ENCODE data around the gene SKA3. TPM values are rescaled to one million over a fixed set of nuclear protein-coding genes. Genes with fewer than 3 reads are reported as not detected.

SKA3 gene
- total and polyA plus RNA-seq, 7 donors: 0.33 to 6.7 (median 0.78) TPM; not detected in 1

- H3K27ac ChIP-seq: no peak overlapping the region
- peak; percentile 13 for DNase-seq
- no peak overlapping the region for H3K4me3 ChIP-seq
- H3K9me3 ChIP-seq: no peaks in the 10 kb centered on the region
- no peak for TF ChIP-seq EP300 (IDR thresholded peaks at IDR 0.05)
- no peak for TF ChIP-seq POLR2AphosphoS5 (IDR thresholded peaks at IDR 0.05)
- TF ChIP-seq CTCF (IDR thresholded peaks at IDR 0.05): no peak
- TF ChIP-seq POLR2A (IDR thresholded peaks at IDR 0.05): no peak
- 69 to 74% methylated on average over 9 of the region's 9 CpGs for WGBS, 2 donors
- H3K4me1 ChIP-seq: no peaks in the 10 kb centered on the region
- no peaks in the 10 kb centered on the region for H3K27me3 ChIP-seq
- H3K36me3 ChIP-seq: no peaks in the 10 kb centered on the region
- intact Hi-C loops (cut with DNase I): no loop called here
Observed at GRCh38 chr13:21121616-21122015, 54.7 kb downstream of the SKA3 start.

- Histone ChIP-seq H3K27ac (no peak overlapping the region), H3K27me3 (no peaks in the 10 kb centered on the region), H3K4me1 (no peaks in the 10 kb centered on the region), H3K9me3 (no peaks in the 10 kb centered on the region), H3K36me3 (no peaks in the 10 kb centered on the region), H3K4me3 (no peak overlapping the region)
- 92% methylated on average over 6 of the region's 6 CpGs for WGBS, 2 donors
- TF ChIP-seq CTCF (IDR thresholded peaks at IDR 0.05) (no peak), POLR2A (IDR thresholded peaks at IDR 0.05) (no peak), POLR2AphosphoS5 (IDR thresholded peaks at IDR 0.05) (no peak), EP300 (IDR thresholded peaks at IDR 0.05) (no peak)
- DNase-seq: no peak
- intact Hi-C loops (cut with DNase I): no loop called here
Observed at GRCh38 chr13:21120191-21120590, 56.2 kb downstream of the SKA3 start.

GRCh38 chr13:21119526-21119925, 56.8 kb downstream of the SKA3 start:
- Histone ChIP-seq H3K36me3 (no peaks in the 10 kb centered on the region), H3K9me3 (no peaks in the 10 kb centered on the region), H3K4me3 (no peak overlapping the region), H3K4me1 (no peaks in the 10 kb centered on the region), H3K27me3 (no peaks in the 10 kb centered on the region), H3K27ac (no peak overlapping the region)
- intact Hi-C loops (cut with DNase I): no loop called here
- TF ChIP-seq CTCF (IDR thresholded peaks at IDR 0.05) (no peak), POLR2A (IDR thresholded peaks at IDR 0.05) (no peak), EP300 (IDR thresholded peaks at IDR 0.05) (no peak), POLR2AphosphoS5 (IDR thresholded peaks at IDR 0.05) (no peak)
- WGBS, 2 donors: 93 to 95% methylated on average over 2 of the region's 2 CpGs
- no peak for DNase-seq

GRCh38 chr13:21118180-21118579, 58.2 kb downstream of the SKA3 start:
- Histone ChIP-seq H3K4me3 (no peak overlapping the region), H3K4me1 (no peaks in the 10 kb centered on the region), H3K9me3 (no peaks in the 10 kb centered on the region), H3K36me3 (no peaks in the 10 kb centered on the region), H3K27me3 (no peaks in the 10 kb centered on the region), H3K27ac (no peak overlapping the region)
- TF ChIP-seq POLR2A (IDR thresholded peaks at IDR 0.05): no peak
- no peak for DNase-seq
- intact Hi-C loops (cut with DNase I): no loop called here
- 87 to 91% methylated on average over 5 of the region's 5 CpGs for WGBS, 2 donors

- H3K27ac ChIP-seq: no peak overlapping the region
- 97 to 99% methylated on average over 1 of the region's 1 CpG for WGBS, 2 donors
- no peak for TF ChIP-seq POLR2A (IDR thresholded peaks at IDR 0.05)
- no peak for TF ChIP-seq EP300 (IDR thresholded peaks at IDR 0.05)
- no peak for TF ChIP-seq POLR2AphosphoS5 (IDR thresholded peaks at IDR 0.05)
- no peak for TF ChIP-seq CTCF (IDR thresholded peaks at IDR 0.05)
Observed at GRCh38 chr13:21117104-21117809, 59.1 kb downstream of the SKA3 start.

More at GRCh38 chr13:21117104-21117809, 59.1 kb downstream of the SKA3 start:
- Histone ChIP-seq H3K4me1 (no peaks in the 10 kb centered on the region), H3K36me3 (no peaks in the 10 kb centered on the region), H3K9me3 (no peaks in the 10 kb centered on the region), H3K27me3 (no peaks in the 10 kb centered on the region), H3K4me3 (no peak overlapping the region)
- intact Hi-C loops (cut with DNase I): no loop called here
- DNase-seq: peak; percentile 13

All from sigmoid colon (tissue), 7 donors.